Medulla oblongata (tissue), 1 donor: ENCODE measurements around the gene ANKFY1.

ENCODE experiments used
- DNase-seq: peaks from one replicate; pipeline ENCODE4 v3.0.0-alpha.2; 2015; ENCODE audit errors: extremely low spot score

ANKFY1 gene

GRCh38 chr17:4263282-4264215 lies at the start of gene ANKFY1:
ANKFY1 (minus strand) TSS chr17:4263979; CDS start chr17:4263941, 38 bp downstream.
- peak; percentile 98 for DNase-seq

- peak; percentile 67 for DNase-seq
Observed at GRCh38 chr17:4310354-4311060, 46.7 kb upstream of the ANKFY1 start.

DNA sequence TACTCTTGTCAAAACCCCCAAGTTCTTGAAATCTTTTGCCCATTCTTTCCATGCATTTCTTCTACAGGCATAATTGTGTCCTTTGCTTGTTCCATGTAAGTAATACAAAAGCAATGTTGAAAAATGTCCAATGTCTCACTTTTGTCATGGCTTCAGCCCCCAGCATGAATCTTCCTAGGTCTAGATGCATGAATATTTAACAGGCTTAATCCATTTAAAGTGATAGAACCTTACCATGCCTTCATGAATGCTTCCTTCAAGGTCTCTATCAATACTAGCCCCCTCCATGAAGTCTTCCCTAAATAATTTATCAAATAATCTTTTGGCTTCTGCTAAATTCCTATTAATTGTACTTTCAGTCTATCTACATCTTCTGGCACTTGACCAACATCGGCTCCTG lies 46.1 kb upstream of the ANKFY1 start:
- DNase-seq = no peak

GRCh38 chr17:4307179-4307930 lies 43.6 kb upstream of the ANKFY1 start:
- no peak for DNase-seq

- DNase-seq = no peak
Observed at GRCh38 chr17:4305224-4305623, 41.4 kb upstream of the ANKFY1 start.

DNA sequence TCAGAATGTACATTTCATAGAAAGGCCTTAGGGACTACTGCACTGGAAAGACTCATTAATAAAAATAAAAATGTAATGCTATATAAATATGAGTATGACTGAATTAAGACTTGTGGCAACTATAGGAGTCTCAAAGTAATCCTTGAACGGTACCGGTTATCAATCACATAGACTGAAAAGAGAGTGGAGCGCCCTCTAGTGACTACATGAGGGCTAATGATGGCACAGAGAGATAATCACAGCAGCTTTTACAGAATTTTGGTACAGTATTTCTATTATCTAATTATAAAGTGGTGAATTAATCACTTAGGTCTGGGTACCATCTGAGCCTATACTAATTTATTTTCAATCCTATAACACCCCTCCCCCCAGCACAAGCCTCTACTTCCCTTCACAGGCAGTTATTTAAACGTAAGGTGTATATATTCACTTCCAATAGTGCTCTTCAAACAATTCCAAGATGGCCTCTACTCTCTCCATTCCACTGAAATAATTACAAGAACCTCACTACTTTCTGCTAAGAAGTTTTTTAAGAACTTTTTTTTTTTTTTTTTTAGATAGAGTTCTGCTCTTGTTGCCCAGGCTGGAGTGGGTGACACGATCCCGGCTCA lies 40.7 kb upstream of the ANKFY1 start:
- peak; percentile 76 for DNase-seq

- peak; percentile 89 for DNase-seq
Observed at GRCh38 chr17:4301066-4301465, 37.3 kb upstream of the ANKFY1 start.

DNA sequence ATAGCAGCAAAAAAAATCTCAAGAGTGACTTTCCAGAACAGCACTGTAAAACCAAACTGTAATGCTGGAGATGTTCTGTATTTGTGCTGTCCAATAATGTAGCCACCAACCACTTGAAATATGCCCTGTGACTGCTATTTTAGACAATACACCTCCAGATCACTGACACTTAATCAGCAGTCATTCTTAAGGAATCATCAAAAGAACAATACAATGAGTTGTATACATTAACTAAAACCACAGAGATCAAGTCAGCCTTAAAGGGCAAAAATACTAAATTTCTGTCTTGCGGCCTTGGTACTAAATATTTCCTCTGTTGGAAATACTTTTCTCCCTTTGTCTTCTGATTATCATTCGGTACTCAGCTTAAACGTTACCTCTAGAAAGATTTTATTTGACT lies 33.6 kb upstream of the ANKFY1 start:
- DNase-seq = no peak

DNA sequence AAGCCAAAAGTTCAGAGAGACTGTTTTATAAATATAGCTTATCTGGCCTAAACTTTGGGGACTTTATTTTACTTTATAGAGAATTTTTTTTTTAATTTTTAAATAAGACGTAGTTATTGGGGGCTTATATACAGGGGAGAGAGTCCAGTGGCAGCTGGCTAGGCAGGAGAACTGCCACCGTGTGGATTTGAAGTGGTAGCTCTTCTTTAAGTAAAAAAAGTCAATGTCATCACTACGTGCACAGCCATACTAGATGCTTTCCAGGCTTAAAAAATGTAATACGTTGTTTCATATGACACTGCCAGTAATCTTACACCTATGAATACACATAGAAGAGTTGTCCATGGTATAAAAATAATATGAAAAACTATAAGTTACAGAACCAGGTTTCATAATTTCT lies 31.9 kb upstream of the ANKFY1 start:
- DNase-seq = no peak

DNA sequence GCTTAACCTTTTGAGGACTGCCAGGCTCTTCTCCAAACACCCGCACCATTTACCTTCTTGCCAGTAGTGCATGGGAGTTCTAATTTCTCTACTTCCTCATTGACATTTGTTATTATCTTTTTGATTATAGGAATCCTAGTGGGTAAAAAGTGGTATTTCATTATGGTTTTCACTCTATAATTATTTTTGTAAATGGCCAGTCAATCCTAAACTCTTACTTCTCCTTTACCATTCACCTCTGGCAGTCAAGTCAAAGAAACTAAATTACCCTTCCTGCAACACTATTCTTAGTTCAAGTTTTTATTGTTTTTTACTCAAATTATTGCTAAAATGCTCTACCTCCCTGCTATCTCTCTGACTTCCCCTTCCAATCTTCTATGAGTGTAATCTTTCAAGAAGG lies 29.8 kb upstream of the ANKFY1 start:
- no peak for DNase-seq

GRCh38 chr17:4287710-4288109 lies 23.9 kb upstream of the ANKFY1 start:
- no peak for DNase-seq

DNA sequence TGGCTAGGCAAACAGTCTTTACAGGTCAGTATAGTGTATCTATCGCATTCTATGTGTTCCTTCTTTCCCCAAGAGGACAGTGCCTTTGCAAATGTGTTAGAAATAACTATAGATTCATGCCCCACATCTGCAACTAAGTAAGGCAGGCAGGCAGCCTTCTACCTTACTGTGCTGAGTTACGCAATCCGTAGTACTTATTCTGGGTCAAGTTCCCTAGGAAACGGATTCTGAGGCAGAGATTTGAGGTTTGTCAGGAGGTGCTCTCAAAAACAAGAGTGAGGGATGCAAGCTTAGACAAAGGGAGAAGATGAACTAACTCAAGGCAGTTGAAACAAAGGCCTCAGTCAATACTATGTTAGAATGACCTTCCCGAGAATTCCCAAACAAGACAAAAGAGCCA lies 12.7 kb upstream of the ANKFY1 start:
- no peak for DNase-seq

DNA sequence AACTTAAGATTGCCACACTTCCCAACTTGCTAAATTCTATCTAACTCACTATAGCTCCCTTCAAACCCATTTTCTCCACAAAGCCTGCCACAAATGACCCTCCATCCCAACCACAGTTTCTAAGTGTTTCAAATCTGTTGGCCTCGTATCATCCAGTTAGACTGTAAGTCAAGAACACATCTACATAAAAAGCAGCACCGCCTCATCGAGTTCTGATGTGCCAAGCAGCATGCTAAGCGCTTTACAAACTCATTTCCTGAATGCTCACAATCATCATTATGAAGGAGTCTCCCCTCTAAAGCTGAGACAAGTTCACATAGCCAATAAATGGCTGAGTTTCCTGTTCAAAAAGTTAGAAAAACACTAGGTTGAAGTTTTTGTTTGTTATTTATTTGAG lies 9.2 kb upstream of the ANKFY1 start:
- DNase-seq = no peak

- DNase-seq = peak; percentile 34
Observed at GRCh38 chr17:4272213-4272971, 8.6 kb upstream of the ANKFY1 start.

GRCh38 chr17:4270736-4271135 lies 7.0 kb upstream of the ANKFY1 start:
- peak; percentile 16 for DNase-seq

- no peak for DNase-seq
Observed at GRCh38 chr17:4269915-4270314, 6.1 kb upstream of the ANKFY1 start.

- no peak for DNase-seq
Observed at GRCh38 chr17:4267402-4267801, 3.6 kb upstream of the ANKFY1 start.

- no peak for DNase-seq
Observed at GRCh38 chr17:4266550-4266949, 2.8 kb upstream of the ANKFY1 start.

DNA sequence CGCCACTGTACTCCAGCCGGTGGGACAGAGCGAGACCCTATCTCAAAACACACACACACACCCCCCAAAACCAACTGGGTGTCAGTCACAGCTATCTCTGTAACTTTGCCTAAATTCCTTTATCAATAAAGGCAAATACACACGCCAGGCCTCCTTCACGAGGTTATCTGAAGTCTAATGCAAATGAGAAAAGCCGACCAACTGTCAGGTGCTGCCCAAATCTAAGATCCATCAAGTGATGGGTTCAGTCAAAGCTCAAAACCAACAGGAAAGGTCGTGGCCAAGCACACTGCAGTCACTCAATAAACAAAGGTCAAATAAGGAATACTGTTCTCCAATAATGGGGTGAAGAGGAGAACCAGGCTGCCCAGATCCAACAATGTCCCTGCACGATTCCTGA lies 1.1 kb downstream of the ANKFY1 start:
- no peak for DNase-seq

DNA sequence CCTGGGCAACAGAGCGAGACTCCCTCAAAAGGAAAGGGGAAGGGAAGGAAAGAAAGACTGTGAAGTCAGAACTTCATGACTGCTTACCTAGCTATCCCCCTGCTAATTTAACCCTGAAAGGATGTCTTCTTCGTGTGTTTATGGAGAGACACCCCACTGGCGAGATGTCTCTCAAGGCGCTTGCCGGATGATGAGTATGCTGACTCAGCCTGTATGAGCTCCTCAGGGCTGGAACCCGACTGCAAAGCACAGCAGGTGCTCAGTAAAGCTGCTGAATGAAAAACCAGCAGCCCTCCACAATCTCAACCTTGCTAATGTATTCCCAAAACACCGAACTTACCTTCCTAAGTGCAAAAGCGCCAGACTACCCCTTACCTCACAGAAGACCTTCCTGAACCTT lies 2.3 kb downstream of the ANKFY1 start:
- no peak for DNase-seq

DNA sequence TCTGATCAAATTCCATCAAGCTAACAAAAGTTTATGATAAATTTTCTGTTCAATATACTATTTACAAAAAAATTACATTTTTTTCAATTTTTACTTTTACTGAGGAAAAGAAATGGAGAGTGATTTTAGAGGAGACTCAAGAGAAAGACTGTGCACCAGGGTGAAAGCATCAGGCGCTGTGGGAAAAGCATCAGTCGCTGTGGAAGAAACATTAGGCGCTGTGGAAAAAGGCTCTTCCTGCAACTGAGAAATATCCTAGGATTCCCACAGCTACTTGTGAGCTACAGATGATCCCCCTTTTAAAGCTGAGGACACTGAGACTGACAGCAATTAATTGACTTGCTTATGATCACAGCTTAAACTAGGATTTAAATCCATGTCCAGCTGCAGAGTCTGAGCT lies 4.9 kb downstream of the ANKFY1 start:
- DNase-seq = no peak
